GM12865 (cell line): ENCODE measurements around the gene MCF2L.

Experiments used
- DNase-seq: peaks from one replicate; pipeline ENCODE4 v3.0.0; 2010; ENCODE audit warnings: low read depth
- H3K4me3 ChIP-seq: 2 replicates; pipeline ENCODE4 v1.5.1; 2011; ENCODE audit warnings: mild to moderate bottlenecking, low read depth, low read length, control low read depth
- TF ChIP-seq, protein P1 (sequence below): IDR thresholded peaks from 2 replicates; pipeline ENCODE4 v1.5.1; 2011; ENCODE audit warnings: low read length, control low read depth, low read depth, inconsistent platforms; ENCODE audit not compliant: insufficient read depth; ENCODE audit errors: missing control alignments

Gene MCF2L

DNA sequence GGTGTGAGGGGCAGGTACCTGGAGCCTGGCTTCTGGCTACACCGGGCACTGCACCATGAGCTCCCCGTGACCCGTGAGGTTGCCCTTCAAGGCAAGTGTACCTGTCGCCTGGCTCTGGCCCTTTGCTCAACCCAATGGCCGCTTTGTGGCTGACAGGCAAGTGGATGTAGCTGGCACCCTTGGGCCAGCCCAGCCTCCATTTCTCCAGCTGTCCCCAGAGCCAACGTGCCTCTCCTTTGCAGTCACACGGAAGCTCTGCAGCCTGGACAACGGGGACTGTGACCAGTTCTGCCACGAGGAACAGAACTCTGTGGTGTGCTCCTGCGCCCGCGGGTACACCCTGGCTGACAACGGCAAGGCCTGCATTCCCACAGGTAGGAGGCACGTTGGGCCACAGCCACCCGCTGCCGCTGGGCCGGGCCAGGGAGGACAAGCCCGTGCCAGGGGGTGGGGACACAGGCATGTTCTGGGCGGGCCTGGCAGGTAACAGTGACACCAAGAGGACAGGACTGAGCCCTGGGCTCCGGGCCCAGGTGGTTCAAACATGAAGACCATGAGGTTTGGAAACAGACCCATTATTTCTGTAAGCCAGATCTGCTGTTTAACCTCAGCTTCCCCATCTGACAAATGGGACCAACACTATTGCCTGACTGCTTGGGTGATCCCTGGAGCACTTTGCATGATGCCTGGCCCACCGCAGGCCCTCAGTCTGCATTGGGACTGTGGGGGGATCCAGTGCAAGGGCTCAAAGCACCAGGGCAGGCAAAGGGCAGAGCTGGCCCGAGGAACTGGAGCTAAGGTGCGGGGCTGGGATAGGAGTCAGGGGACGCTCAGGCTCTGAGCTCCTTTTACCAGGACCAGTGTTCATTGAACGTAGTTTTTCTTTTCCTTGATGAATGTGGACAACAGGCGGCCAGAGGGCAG, 171.9 kb downstream of the MCF2L start:
- TF ChIP-seq, protein P1, sequence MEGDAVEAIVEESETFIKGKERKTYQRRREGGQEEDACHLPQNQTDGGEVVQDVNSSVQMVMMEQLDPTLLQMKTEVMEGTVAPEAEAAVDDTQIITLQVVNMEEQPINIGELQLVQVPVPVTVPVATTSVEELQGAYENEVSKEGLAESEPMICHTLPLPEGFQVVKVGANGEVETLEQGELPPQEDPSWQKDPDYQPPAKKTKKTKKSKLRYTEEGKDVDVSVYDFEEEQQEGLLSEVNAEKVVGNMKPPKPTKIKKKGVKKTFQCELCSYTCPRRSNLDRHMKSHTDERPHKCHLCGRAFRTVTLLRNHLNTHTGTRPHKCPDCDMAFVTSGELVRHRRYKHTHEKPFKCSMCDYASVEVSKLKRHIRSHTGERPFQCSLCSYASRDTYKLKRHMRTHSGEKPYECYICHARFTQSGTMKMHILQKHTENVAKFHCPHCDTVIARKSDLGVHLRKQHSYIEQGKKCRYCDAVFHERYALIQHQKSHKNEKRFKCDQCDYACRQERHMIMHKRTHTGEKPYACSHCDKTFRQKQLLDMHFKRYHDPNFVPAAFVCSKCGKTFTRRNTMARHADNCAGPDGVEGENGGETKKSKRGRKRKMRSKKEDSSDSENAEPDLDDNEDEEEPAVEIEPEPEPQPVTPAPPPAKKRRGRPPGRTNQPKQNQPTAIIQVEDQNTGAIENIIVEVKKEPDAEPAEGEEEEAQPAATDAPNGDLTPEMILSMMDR = no peak
- H3K4me3 ChIP-seq = no peak overlapping the region
- DNase-seq = no peak

DNA sequence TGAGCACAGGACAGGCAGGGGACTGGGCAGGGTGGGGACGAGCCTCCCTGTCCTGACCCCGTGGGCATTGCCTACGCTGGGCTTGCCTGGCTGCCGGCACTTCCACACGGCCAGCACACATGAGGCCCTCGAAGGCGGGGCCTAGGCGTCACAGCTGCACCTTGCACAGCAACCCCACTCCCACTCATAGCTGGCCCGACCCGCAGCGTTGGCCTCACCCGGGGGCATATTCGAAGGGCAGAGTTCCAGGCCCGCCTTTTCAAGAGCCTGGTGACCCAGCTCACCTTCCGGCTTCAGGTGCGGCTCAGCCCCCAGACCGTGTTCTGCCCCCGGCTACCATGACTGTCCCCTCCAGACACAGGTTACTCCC, 172.6 kb downstream of the MCF2L start:
- TF ChIP-seq, protein P1 = no peak
- DNase-seq = no peak

DNA sequence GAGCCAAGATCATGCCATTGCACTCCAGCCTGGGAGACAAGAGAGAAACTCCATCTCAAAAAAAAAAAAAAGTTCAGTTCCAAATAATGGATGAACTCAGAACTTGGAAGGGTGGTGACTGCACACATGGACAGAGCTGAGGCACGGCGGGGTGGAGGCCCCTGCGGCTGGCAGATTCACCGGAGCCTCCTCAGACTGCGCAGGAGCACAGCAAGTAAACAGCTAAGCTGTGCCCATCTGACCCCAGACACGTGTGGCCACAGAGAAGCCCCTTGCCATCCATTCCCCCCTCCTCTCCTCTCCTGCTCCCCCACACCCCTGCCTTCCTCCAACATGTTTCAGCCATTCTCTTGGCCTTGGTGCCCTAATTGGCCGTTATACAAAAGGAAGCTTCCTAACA, 173.9 kb downstream of the MCF2L start:
- H3K4me3 ChIP-seq = no peak overlapping the region
- no peak for DNase-seq

More for the DNA sequence above, 172.6 kb downstream of the MCF2L start:
- H3K4me3 ChIP-seq = no peak overlapping the region

DNA sequence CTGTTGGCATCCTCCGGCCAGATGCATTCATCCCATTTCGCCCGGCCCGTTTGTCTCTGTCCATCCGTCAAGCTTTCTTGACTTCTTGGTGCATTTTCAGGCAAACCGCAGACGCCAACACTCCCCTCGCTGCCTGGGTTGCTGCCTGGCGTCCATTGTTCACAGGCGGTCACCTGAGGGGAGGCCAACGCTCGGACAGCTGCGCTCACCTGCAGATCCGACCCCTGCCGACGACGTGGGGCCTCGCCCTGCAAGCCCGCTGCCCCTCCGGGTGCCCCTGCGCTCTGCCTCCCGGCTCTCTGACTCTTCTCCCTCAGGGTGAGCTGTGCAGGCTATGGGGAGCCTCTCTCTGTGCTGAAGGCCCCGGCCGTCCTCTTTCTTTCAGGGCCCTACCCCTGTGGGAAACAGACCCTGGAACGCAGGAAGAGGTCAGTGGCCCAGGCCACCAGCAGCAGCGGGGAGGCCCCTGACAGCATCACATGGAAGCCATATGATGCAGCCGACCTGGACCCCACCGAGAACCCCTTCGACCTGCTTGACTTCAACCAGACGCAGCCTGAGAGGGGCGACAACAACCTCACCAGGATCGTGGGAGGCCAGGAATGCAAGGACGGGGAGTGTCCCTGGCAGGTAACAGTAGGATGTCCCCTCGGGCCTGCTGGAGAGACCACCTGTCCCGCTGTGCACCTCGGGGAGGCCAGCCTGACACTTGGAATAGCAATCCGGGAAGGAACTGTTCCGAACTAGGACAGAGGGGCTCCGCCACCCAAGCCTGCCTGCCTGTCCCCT, 174.6 kb downstream of the MCF2L start:
- no peak for DNase-seq
- H3K4me3 ChIP-seq = no peak overlapping the region
- TF ChIP-seq, protein P1 = no peak

More for the DNA sequence above, 173.9 kb downstream of the MCF2L start:
- TF ChIP-seq, protein P1 = no peak

DNA sequence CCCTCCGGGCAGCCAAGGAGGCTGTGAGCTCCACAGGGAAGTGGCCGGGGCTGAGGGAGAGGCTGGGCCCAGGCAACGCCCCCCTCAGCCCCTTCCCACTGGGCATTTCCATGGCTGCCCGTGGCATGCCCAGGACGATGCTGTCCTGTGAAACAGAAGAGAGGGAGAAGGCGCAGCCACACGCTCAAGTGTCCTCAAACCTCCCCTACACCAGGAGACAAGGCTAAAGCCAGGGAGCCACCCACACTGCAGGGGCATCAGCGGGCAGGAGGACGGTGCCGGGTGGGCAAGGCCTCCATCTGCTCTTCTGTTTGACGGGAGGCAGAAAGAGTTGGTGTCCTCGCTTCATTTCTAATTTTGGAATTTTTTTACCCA, 175.2 kb downstream of the MCF2L start:
- H3K4me3 ChIP-seq = no peak overlapping the region
- no peak for DNase-seq
- TF ChIP-seq, protein P1 = no peak

DNA sequence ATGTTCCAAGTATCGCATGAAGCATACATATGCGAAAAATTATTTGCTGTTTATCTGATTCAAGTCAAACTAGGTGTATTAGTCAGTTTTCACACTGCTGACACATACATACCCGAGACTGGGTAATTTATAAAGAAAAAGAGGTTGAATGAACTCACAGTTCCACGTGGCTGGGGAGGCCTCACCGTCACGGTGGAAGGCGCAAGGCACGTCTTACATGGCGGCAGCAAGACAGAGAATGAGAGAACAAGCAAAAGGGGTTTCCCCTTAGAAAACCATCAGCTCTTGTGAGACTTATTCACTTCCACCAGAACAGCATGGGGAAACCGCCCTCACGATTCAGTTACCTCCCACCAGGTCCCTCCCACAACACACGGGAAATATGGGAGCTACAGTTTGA, 176.5 kb downstream of the MCF2L start:
- DNase-seq = no peak
- H3K4me3 ChIP-seq = no peak overlapping the region
- TF ChIP-seq, protein P1 = no peak
